ENCODE measurements around the gene TASOR. TPM values are rescaled to one million over a fixed set of nuclear protein-coding genes. Genes with fewer than 3 reads are reported as not detected.
A peak's percentile ranks its signal among the peaks of the same experiment; 100 is the strongest.
"Not testable (repeated sequence)": the region's sequence is repeated elsewhere in the genome, so short reads cannot be mapped to it uniquely, and the experiment has no call there.

Gene TASOR, protein sequence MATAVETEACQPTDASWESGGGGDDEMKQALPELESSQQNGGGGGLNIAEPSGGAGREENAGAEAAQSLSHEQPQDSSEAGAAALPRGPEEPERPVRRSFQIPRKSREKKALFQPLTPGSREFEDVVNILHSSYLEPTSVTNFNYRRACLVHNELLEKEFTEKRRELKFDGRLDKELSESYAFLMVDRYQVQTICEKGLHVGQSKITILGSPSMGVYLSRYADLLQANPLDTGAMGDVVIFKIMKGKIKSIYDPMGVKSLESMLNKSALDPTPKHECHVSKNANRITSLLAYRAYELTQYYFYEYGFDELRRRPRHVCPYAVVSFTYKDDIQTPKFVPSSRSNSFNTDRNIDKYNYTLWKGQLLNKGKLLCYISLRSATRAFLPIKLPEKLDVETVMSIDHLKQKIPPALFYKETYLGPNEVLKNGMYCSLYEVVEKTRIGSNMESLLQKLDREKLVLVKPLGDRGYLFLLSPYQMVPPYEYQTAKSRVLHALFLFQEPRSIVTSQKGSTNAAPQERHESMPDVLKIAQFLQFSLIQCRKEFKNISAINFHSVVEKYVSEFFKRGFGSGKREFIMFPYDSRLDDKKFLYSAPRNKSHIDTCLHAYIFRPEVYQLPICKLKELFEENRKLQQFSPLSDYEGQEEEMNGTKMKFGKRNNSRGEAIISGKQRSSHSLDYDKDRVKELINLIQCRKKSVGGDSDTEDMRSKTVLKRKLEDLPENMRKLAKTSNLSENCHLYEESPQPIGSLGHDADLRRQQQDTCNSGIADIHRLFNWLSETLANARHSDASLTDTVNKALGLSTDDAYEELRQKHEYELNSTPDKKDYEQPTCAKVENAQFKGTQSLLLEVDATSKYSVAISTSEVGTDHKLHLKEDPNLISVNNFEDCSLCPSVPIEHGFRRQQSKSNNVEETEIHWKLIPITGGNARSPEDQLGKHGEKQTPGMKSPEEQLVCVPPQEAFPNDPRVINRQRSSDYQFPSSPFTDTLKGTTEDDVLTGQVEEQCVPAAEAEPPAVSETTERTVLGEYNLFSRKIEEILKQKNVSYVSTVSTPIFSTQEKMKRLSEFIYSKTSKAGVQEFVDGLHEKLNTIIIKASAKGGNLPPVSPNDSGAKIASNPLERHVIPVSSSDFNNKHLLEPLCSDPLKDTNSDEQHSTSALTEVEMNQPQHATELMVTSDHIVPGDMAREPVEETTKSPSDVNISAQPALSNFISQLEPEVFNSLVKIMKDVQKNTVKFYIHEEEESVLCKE (N-terminal part only)
- 26.1 and 40.5 TPM in 2 replicates for total RNA-seq

- DNase-seq (ENCODE audit: low read depth): no peak
- peak within 1 kb of the TSS; percentile 79 for H3K4me3 ChIP-seq (ENCODE audit: low read depth, low read length)
- TF ChIP-seq CTCF (conservative IDR thresholded peaks at IDR 0.05; ENCODE audit: low read depth, low read length): no peak
Observed at GRCh38 chr3:56683122-56683817, at the start of gene TASOR. TSS of gene TASOR (minus strand) at chr3:56683265. CDS start at chr3:56683006, 259 bp downstream.

GRCh38 chr3:56732109-56732508 lies 49.0 kb upstream of the TASOR start:
- no peak overlapping the region for H3K4me3 ChIP-seq (ENCODE audit: low read depth, low read length)
- DNase-seq (ENCODE audit: low read depth): no peak
- no peak for TF ChIP-seq CTCF (conservative IDR thresholded peaks at IDR 0.05; ENCODE audit: low read depth, low read length)

DNA sequence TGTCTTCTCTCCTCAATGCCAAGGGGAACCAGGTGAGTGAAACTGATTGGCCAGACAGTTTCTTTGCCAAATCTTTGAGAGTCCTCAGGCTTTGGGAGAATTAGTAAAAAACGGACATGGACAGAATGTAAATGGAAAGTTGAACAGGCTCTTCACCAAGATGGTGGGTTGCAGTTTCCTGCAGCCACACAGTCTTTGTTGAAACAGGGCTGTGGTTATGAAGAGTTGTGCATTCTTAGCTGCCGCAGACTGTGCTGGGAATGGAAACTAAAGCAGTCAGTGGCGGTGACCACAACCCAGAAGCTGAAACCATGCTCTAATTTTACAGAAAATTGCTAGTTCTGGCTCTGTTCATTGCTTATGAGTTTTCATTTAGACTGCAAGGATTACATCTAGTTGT lies 42.1 kb upstream of the TASOR start:
- DNase-seq (ENCODE audit: low read depth): no peak

GRCh38 chr3:56724676-56725075 lies 41.6 kb upstream of the TASOR start:
- H3K4me3 ChIP-seq (ENCODE audit: low read depth, low read length): no peak overlapping the region
- DNase-seq (ENCODE audit: low read depth): peak; percentile 29
- TF ChIP-seq CTCF (conservative IDR thresholded peaks at IDR 0.05; ENCODE audit: low read depth, low read length): no peak

More for the DNA sequence above, 42.1 kb upstream of the TASOR start:
- TF ChIP-seq CTCF (conservative IDR thresholded peaks at IDR 0.05; ENCODE audit: low read depth, low read length): no peak
- no peak overlapping the region for H3K4me3 ChIP-seq (ENCODE audit: low read depth, low read length)

GRCh38 chr3:56720849-56721248 lies 37.8 kb upstream of the TASOR start:
- H3K4me3 ChIP-seq (ENCODE audit: low read depth, low read length): no peak overlapping the region
- no peak for TF ChIP-seq CTCF (conservative IDR thresholded peaks at IDR 0.05; ENCODE audit: low read depth, low read length)
- DNase-seq (ENCODE audit: low read depth): no peak

- not testable (repeated sequence) for H3K4me3 ChIP-seq (ENCODE audit: low read depth, low read length); DNase-seq (ENCODE audit: low read depth)
Observed at GRCh38 chr3:56718809-56719208, 35.7 kb upstream of the TASOR start.

Data from epithelial cell of proximal tubule (primary cell).